Pancreas (tissue), 10 donors: ENCODE measurements around the gene SCN7A. TPM values are rescaled to one million over a fixed set of nuclear protein-coding genes. Genes with fewer than 3 reads are reported as not detected.

Experiments used
- ATAC-seq, 4 donors: fragments of 200-7000 bp; cut with Tn5 transposase; one replicate each; pipeline versions ENCODE4 v1.8.0 to v1.9.1; 2020; ENCODE audit warnings: mild to moderate bottlenecking in 4 of 4, moderate library complexity in 4 of 4
- DNase-seq, 6 donors: peaks; one replicate each; pipeline ENCODE4 v3.0.0-alpha.2; 2020
- FAIRE-seq: peaks from 2 replicates; lab custom pipeline; 2012; peaks lifted over from hg19 to GRCh38; lab: Jason Lieb, UNC
- H3K27ac ChIP-seq, 4 donors: fragments of 200-600 bp; sonication (generic); 1 replicate in 3 of 4; 2 replicates in 1 of 4; pipeline versions ENCODE4 v1.5.0 to v1.8.0; 2020
- H3K27me3 ChIP-seq, 4 donors: fragments of 200-600 bp; one replicate each; pipeline ENCODE4 v1.8.0; 2021
- H3K36me3 ChIP-seq, 3 donors: fragments of 200-600 bp; sonication (generic) in 1 of 3; one replicate each; pipeline versions ENCODE4 v1.5.0 to v1.8.0; 2020 to 2021
- H3K4me1 ChIP-seq, 3 donors: fragments of 200-600 bp; one replicate each; pipeline ENCODE4 v1.8.0; 2021
- H3K4me3 ChIP-seq, 4 donors: fragments of 200-600 bp; sonication (generic) in 2 of 4; one replicate each; pipeline versions ENCODE4 v1.5.0 to v1.8.0; 2020 to 2021
- H3K9me3 ChIP-seq, 4 donors: fragments of 200-600 bp; one replicate each; pipeline ENCODE4 v1.8.0; 2021
- CTCF ChIP-seq, 4 donors: fragments of 200-600 bp; sonication (generic) in 3 of 4; IDR thresholded peaks; one replicate each; pipeline versions ENCODE4 v1.5.0 to v1.8.0; 2021; ENCODE audit warnings: antibody characterized with exemption in 4 of 4
- WGBS, 2 donors: extraction: QIAGEN DNeasy Blood & Tissue Kit; methylation state at CpG; one replicate each; pipeline ENCODE4 v1.1.7; 2013; 5-methylcytosine and 5-hydroxymethylcytosine counted together
- intact Hi-C, 3 donors: fragments of 100-400 bp; cut with DNase I; formaldehyde crosslinking; loops; one replicate each; pipeline versions ENCODE4 v1.11.1 to v1.14.2; 2022
- polyA plus RNA-seq, 2 donors: library from polyadenylated mRNA; stranded (reverse); fragments of 200-250 nt; gene quantifications; one replicate each; pipeline ENCODE4 v1.2.3, GENCODE V29; 2013
- total RNA-seq, 6 donors: library from RNA; stranded (reverse); fragmentation: NEBNext Ultra II Directional in 4 of 6; extraction: Animal tissue kit (Norgen Biotek cat#: 25700) in 4 of 6; gene quantifications; one replicate each; pipeline versions ENCODE4 v1.2.1 to v1.2.4, GENCODE V29; 2021 to 2023
- donor health status: healthy with polysubstance abuse.
- donor health status: DM: no; HTN: no; CAD: no; lungs with moderate emphysema.
- donor health status: DM: no; HTN: no; CAD: no.
- donor health status: control.
- donor health status: control.
- donor health status: Bipolar disorder and iron deficiency.
- donor health status: DM: yes; HTN: yes; CAD: no.
- donor health status: DM: no; HTN: no; CAD: no.
- donor health status: DM: no; HTN: no; CAD: no.
- donor health status: DM: yes; HTN: yes; CAD: no.

Gene SCN7A
- total and polyA plus RNA-seq, 8 donors = 0.27 to 7.0 (median 1.3) TPM

- Histone ChIP-seq H3K4me3 (no peak overlapping the region), H3K4me1 (peaks cover 10 to 20% (median 13%) of the 10 kb centered on the region in 3 donors), H3K9me3 (no peaks in the 10 kb centered on the region), H3K27ac (no peak overlapping the region), H3K27me3 (no peaks in the 10 kb centered on the region), H3K36me3 (no peaks in the 10 kb centered on the region)
- intact Hi-C loops = no loop called here
- TF ChIP-seq CTCF (IDR thresholded peaks at IDR 0.05) = no peak
- ATAC-seq = no peak
- WGBS, 2 donors = 84 to 90% methylated on average over 3 of the region's 3 CpGs
- no peak for FAIRE-seq
- no peak for DNase-seq
Observed at GRCh38 chr2:166436189-166436588, 57.9 kb downstream of the SCN7A start.

- peak overlapping the region in 2 of 4 donors; percentile 51 to 75 for H3K27ac ChIP-seq
- DNase-seq (no peak), FAIRE-seq (no peak), ATAC-seq (peak in 2 of 4 donors; percentile 17 to 24)
- no peak for TF ChIP-seq CTCF (IDR thresholded peaks at IDR 0.05)
- no peaks in the 10 kb centered on the region for H3K9me3 ChIP-seq
- no peaks in the 10 kb centered on the region for H3K27me3 ChIP-seq
- intact Hi-C loops = no loop called here
- 24 to 38% methylated on average over 1 of the region's 1 CpG for WGBS, 2 donors
- H3K4me3 ChIP-seq = no peak overlapping the region
- peaks cover 10 to 20% (median 13%) of the 10 kb centered on the region in 3 donors for H3K4me1 ChIP-seq
- no peaks in the 10 kb centered on the region for H3K36me3 ChIP-seq
Observed at GRCh38 chr2:166434491-166434890, 59.6 kb downstream of the SCN7A start.

DNA sequence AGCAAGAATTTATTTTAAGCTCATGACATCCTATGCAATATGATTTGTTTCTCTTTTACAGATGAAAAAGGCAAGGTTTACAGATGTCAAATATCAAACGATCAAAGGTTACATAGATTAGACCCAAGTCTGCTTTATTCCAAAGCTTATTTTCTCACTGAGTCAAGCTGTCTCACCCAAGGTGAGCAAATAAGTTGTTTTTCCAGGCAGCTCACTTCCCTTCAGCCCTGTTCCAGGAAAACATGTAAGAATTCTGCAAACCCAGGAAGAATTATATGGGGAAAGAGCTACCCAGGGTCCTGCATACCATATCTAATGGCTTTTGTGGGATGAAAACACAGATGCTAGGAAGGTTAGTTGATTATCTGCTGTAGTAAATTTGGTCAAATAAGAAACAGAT is 60.6 kb downstream of the SCN7A start:
- DNase-seq (peak in 3 of 6 donors; percentile 10 to 33 (median 19)), ATAC-seq (peak; percentile 76 to 95 (median 90)), FAIRE-seq (no peak)
- no peak overlapping the region for H3K4me3 ChIP-seq
- peaks cover 10 to 20% (median 13%) of the 10 kb centered on the region in 3 donors for H3K4me1 ChIP-seq
- intact Hi-C loops = no loop called here
- no peaks in the 10 kb centered on the region for H3K9me3 ChIP-seq
- WGBS, 2 donors = 13 to 18% methylated on average over 1 of the region's 1 CpG
- no peaks in the 10 kb centered on the region for H3K27me3 ChIP-seq
- no peaks in the 10 kb centered on the region for H3K36me3 ChIP-seq
- peak overlapping the region in 2 of 4 donors; percentile 51 to 75 for H3K27ac ChIP-seq
- no peak for TF ChIP-seq CTCF (IDR thresholded peaks at IDR 0.05)

- Histone ChIP-seq H3K36me3 (no peaks in the 10 kb centered on the region), H3K27me3 (no peaks in the 10 kb centered on the region), H3K4me3 (no peak overlapping the region), H3K27ac (peak overlapping the region in 1 of 4 donors; percentile 75), H3K9me3 (no peaks in the 10 kb centered on the region), H3K4me1 (peaks cover 10 to 20% (median 13%) of the 10 kb centered on the region in 3 donors)
- ATAC-seq = no peak
- no peak for FAIRE-seq
- intact Hi-C loops = no loop called here
- DNase-seq = no peak
- 34 to 44% methylated on average over 1 of the region's 1 CpG for WGBS, 2 donors
- TF ChIP-seq CTCF (IDR thresholded peaks at IDR 0.05) = no peak
Observed at GRCh38 chr2:166432331-166432730, 61.7 kb downstream of the SCN7A start.

DNA sequence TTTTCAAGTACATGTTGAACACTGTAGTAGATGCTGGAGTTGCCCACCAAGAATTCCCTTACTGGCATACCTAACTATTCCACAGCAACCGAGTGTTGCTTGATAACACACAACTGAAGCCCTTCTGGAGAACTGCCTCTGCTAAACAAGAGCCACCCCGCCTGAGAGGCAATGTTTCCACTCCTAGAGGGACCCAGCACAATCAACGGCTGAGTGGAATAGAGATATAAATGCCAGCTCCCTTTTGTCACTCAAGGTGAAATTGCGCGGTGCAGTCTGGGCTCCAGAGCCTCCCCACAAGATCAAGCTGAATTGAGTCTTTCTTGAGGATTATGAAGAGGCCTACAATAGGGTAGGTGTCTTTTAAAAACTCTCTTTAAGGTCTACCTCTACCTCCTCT is 69.2 kb downstream of the SCN7A start:
- FAIRE-seq = no peak
- 89 to 95% methylated on average over 5 of the region's 5 CpGs for WGBS, 2 donors

More for the DNA sequence above, 69.2 kb downstream of the SCN7A start:
- ATAC-seq = no peak
- Histone ChIP-seq H3K4me1 (no peaks in the 10 kb centered on the region), H3K36me3 (no peaks in the 10 kb centered on the region), H3K27ac (no peak overlapping the region), H3K9me3 (no peaks in the 10 kb centered on the region), H3K4me3 (no peak overlapping the region), H3K27me3 (no peaks in the 10 kb centered on the region)
- no peak for DNase-seq
- TF ChIP-seq CTCF (IDR thresholded peaks at IDR 0.05) = no peak
- intact Hi-C loops = no loop called here
